Measurements from ENCODE around the gene KIF5A.
"Not testable (repeated sequence)": the region's sequence is repeated elsewhere in the genome, so short reads cannot be mapped to it uniquely, and the experiment has no call there.

The KIF5A gene

GRCh38 chr12:57585156-57585555 is 35.3 kb downstream of the KIF5A start:
- DNase-seq: no peak

- DNase-seq: no peak
Measured at GRCh38 chr12:57586128-57586527, 36.3 kb downstream of the KIF5A start.

- DNase-seq: no peak
Measured at GRCh38 chr12:57586832-57587429, 37.1 kb downstream of the KIF5A start.

GRCh38 chr12:57588951-57589610 is 39.2 kb downstream of the KIF5A start:
- DNase-seq: not testable (repeated sequence)

GRCh38 chr12:57590479-57590863 is 40.6 kb downstream of the KIF5A start:
- DNase-seq: no peak

- peak; percentile 82 for DNase-seq
Measured at GRCh38 chr12:57590864-57591781, 41.3 kb downstream of the KIF5A start, which contains the start of gene PIP4K2C. Gene PIP4K2C, plus strand, starts transcription at chr12:57591192. Its CDS starts 98 bp downstream, at chr12:57591290.

- no peak for DNase-seq
Measured at GRCh38 chr12:57591782-57592325, 42.0 kb downstream of the KIF5A start.

GRCh38 chr12:57592551-57593165 is 42.8 kb downstream of the KIF5A start:
- DNase-seq: no peak

- no peak for DNase-seq
Measured at GRCh38 chr12:57593187-57593586, 43.3 kb downstream of the KIF5A start.

GRCh38 chr12:57600395-57600794 is 50.6 kb downstream of the KIF5A start:
- DNase-seq: no peak

- DNase-seq: no peak
Measured at GRCh38 chr12:57602544-57602943, 52.7 kb downstream of the KIF5A start.

- DNase-seq: no peak
Measured at GRCh38 chr12:57603324-57603723, 53.5 kb downstream of the KIF5A start.

- peak; percentile 74 for DNase-seq
Measured at GRCh38 chr12:57603815-57604453, 54.1 kb downstream of the KIF5A start.

- DNase-seq: peak; percentile 73
Measured at GRCh38 chr12:57604454-57604991, 54.7 kb downstream of the KIF5A start, which contains the start of gene DTX3. Gene DTX3, plus strand, starts transcription at chr12:57604824. Its CDS starts 1,694 bp downstream, at chr12:57606518.

GRCh38 chr12:57604992-57605810 is 55.4 kb downstream of the KIF5A start:
- DNase-seq: peak; percentile 67

- DNase-seq: no peak
Measured at GRCh38 chr12:57605811-57606311, 56.0 kb downstream of the KIF5A start.

- DNase-seq: no peak
Measured at GRCh38 chr12:57606399-57606798, 56.6 kb downstream of the KIF5A start.

- DNase-seq: no peak
Measured at GRCh38 chr12:57606821-57607220, 57.0 kb downstream of the KIF5A start.

GRCh38 chr12:57607958-57608663 is 58.3 kb downstream of the KIF5A start:
- no peak for DNase-seq

Data from eye (tissue), 1 donor.